K562 (cell line): ENCODE measurements around the gene RAB5A. TPM values are rescaled to one million over a fixed set of nuclear protein-coding genes. Genes with fewer than 3 reads are reported as not detected.

Experiments used
- ATF6 ChIP-seq: sonication (generic); formaldehyde crosslinking; IDR thresholded peaks from 2 replicates; pipeline ENCODE4 v1.4.0; 2020; ENCODE audit warnings: mild to moderate bottlenecking, missing genetic modification reagents
- DACH1 ChIP-seq: fragments of 450-650 bp; IDR thresholded peaks from 2 replicates; pipeline ENCODE4 v1.6.1; 2018; ENCODE audit not compliant: partially characterized antibody
- DMBX1 ChIP-seq: fragments of 250-450 bp; sonication (Bioruptor Pico); IDR thresholded peaks from 2 replicates; pipeline ENCODE4 v1.8.0; 2022; ENCODE audit warnings: inconsistent platforms, mild to moderate bottlenecking, moderate library complexity, borderline replicate concordance
- DPF2 ChIP-seq: fragments of 450-650 bp; IDR thresholded peaks from 2 replicates; pipeline ENCODE4 v1.6.1; 2016
- ILK ChIP-seq: fragments of 450-650 bp; IDR thresholded peaks from 2 replicates; pipeline ENCODE4 v1.6.1; 2016; ENCODE audit warnings: missing genetic modification characterization, low read depth, mild to moderate bottlenecking, missing compliant biosample characterization, moderate library complexity, borderline replicate concordance
- KLF16 ChIP-seq: IDR thresholded peaks from 2 replicates; pipeline ENCODE4 v1.6.1; 2016; ENCODE audit warnings: antibody characterized with exemption
- MAFK ChIP-seq: IDR thresholded peaks from 2 replicates; pipeline ENCODE4 v1.6.1; 2011; ENCODE audit warnings: low read length, improper control_type of control experiment
- MEF2A ChIP-seq: IDR thresholded peaks from 2 replicates; pipeline ENCODE4 v1.6.1; 2011; ENCODE audit warnings: low read depth, mild to moderate bottlenecking, low read length, moderate library complexity; ENCODE audit not compliant: control insufficient read depth
- MEF2D ChIP-seq: conservative IDR thresholded peaks from 2 replicates; pipeline ENCODE4 v1.6.1; 2016; ENCODE audit warnings: low read depth, missing genetic modification characterization, missing compliant biosample characterization
- SMAD2 ChIP-seq: fragments of 150-350 bp; IDR thresholded peaks from 2 replicates; pipeline ENCODE4 v1.6.1; 2014; ENCODE audit warnings: low read depth, mild to moderate bottlenecking, low read length
- SRSF3 ChIP-seq: fragments of 200-400 bp; formaldehyde crosslinking; IDR thresholded peaks from 2 replicates; pipeline ENCODE4 v1.6.1; 2016; ENCODE audit warnings: mild to moderate bottlenecking, low read length, moderate library complexity; ENCODE audit not compliant: insufficient read depth
- TAL1 ChIP-seq: fragments of 450-650 bp; IDR thresholded peaks from 2 replicates; pipeline ENCODE4 v1.6.1; 2016; ENCODE audit warnings: mild to moderate bottlenecking
- TSC22D4 ChIP-seq: fragments of 450-650 bp; IDR thresholded peaks from 2 replicates; pipeline ENCODE4 v1.6.1; 2016; ENCODE audit warnings: missing genetic modification characterization, missing biosample characterization, control low read depth
- ZBTB12 ChIP-seq: fragments of 250-450 bp; sonication (Bioruptor Pico); IDR thresholded peaks from 2 replicates; pipeline ENCODE4 v1.4.0; 2020
- ZBTB33 ChIP-seq: sonication (generic); formaldehyde crosslinking; IDR thresholded peaks from 2 replicates; pipeline ENCODE4 v1.8.1; 2023; ENCODE audit warnings: mild to moderate bottlenecking, missing genetic modification reagents
- ZBTB7A ChIP-seq: IDR thresholded peaks from 2 replicates; pipeline ENCODE4 v1.6.1; 2011; ENCODE audit warnings: low read depth, mild to moderate bottlenecking, low read length, moderate library complexity, borderline replicate concordance; ENCODE audit not compliant: control insufficient read depth
- ZFP1 ChIP-seq: fragments of 450-650 bp; formaldehyde crosslinking; IDR thresholded peaks from 2 replicates; pipeline ENCODE4 v1.4.0; 2020; ENCODE audit warnings: mild to moderate bottlenecking, mixed read lengths
- ZNF398 ChIP-seq: fragments of 250-450 bp; sonication (Bioruptor Pico); IDR thresholded peaks from 2 replicates; pipeline ENCODE4 v1.8.0; 2021; ENCODE audit warnings: moderate library complexity, mild to moderate bottlenecking, inconsistent platforms
- ZNF766 ChIP-seq: fragments of 200-800 bp; sonication (Bioruptor generic); conservative IDR thresholded peaks from 2 replicates; pipeline ENCODE4 v1.6.1; 2016; ENCODE audit warnings: missing genetic modification characterization, missing compliant biosample characterization
- polyA plus RNA-seq, 8 experiments: library from polyadenylated mRNA; depleted of rRNA in 4 of 8; stranded (reverse) in 5 of 8; unstranded in 3 of 8; fragments of >200 nt; fragmentation: Nextera tagmentation in 2 of 8; fragmentation: Illumina TruSeq in 1 of 8; extraction: Ambion mirVana in 2 of 8; extraction: Trizol in 1 of 8; gene quantifications; 2 replicates each; pipeline versions ENCODE4 v1.2.1 to v1.2.3, GENCODE V29; 2011 to 2014; ENCODE audit warnings: inconsistent platforms in 1 of 8, missing spikeins in 1 of 8
- total RNA-seq, 7 experiments: library from RNA; depleted of rRNA in 6 of 7; stranded (reverse); fragments of >200 nt in 6 of 7; fragmentation: Illumina TruSeq in 2 of 7; extraction: Trizol in 2 of 7; gene quantifications; 2 replicates each; pipeline versions ENCODE4 v1.2.1 to v1.2.3, GENCODE V29; 2011 to 2021; ENCODE audit warnings: low replicate concordance in 1 of 7

Gene RAB5A
- total and polyA plus RNA-seq, 9 of the 15 experiments (the other 6 are each of a cell fraction or from before 2014, with no cell fraction given), result 28.3 to 64.2 (median 49.0) TPM

GRCh38 chr3:19946832-19947548 is at the start of gene RAB5A (continued):
- TF ChIP-seq MEF2D (tag) (0 out of 2 replicates have a peak, but pooled peaks have one; percentile 26), MAFK (no peak), DMBX1 (CRISPR knock-in tag) (no peak; the same call in 1 of the 2 replicates), TAL1 (peak; percentile 20), SMAD2 (0 out of 2 replicates have a peak, but pooled peaks have one; percentile 37), KLF16 (0 out of 2 replicates have a peak, but pooled peaks have one; percentile 50), ZNF398 (CRISPR knock-in tag) (no peak), TSC22D4 (tag) (no peak), MEF2A (no peak; the same call in 1 of the 2 replicates), ATF6 (CRISPR knock-in tag) (0 out of 2 replicates have a peak, but pooled peaks have one; percentile 32), ZBTB12 (CRISPR knock-in tag) (peak; percentile 89), ZFP1 (CRISPR knock-in tag) (no peak), SRSF3 (no peak), ZBTB7A (peak; percentile 93), ZNF766 (CRISPR knock-in tag) (no peak; the same call in 1 of the 2 replicates), DACH1 (no peak), DPF2 (peak; percentile 58; the same call in 1 of the 2 replicates), ILK (tag) (no peak), ZBTB33 (CRISPR knock-in tag) (no peak)
